Raji (cell line): Measurements from ENCODE around the gene RPE65.

Source experiments
- POLR2A ChIP-seq: IDR thresholded peaks from 2 replicates; pipeline ENCODE4 v1.6.1; 2011; ENCODE audit warnings: low read depth, low read length, control low read depth; ENCODE audit not compliant: insufficient read depth

Gene RPE65

DNA sequence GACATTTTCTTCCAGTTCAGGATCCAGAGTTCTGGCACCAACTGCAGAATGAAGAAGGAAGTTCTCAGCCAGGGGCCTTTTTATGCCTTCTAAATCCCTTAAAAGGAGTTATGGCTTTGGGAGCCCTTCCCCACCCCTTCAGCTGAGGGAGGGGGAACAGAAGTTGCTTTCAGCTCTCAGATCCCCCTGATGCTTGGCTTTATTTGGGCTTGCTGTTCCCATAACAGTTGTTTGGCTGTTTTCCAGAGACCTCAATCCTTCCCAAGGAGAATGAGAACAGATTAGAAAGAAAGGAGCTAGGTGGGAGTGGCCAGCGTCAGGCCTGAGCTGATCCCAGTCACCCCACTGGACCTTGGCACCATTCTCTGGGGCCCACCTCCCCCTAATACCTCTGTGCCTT is at the start of gene RPE65:
Gene RPE65 (minus strand): TSS at position 54 of the 400 bp plus-strand sequence. CDS start 49 bp downstream, at position 5.
- no peak for TF ChIP-seq POLR2A

GRCh38 chr1:68497358-68497698 is 47.6 kb upstream of the RPE65 start:
- TF ChIP-seq POLR2A = no peak

GRCh38 chr1:68496680-68497357 is 47.1 kb upstream of the RPE65 start, which contains the start of gene DEPDC1:
Gene DEPDC1, minus strand, starts transcription at chr1:68497082. Its CDS starts 83 bp downstream, at chr1:68496999.
- peak; percentile 88 for TF ChIP-seq POLR2A

DNA sequence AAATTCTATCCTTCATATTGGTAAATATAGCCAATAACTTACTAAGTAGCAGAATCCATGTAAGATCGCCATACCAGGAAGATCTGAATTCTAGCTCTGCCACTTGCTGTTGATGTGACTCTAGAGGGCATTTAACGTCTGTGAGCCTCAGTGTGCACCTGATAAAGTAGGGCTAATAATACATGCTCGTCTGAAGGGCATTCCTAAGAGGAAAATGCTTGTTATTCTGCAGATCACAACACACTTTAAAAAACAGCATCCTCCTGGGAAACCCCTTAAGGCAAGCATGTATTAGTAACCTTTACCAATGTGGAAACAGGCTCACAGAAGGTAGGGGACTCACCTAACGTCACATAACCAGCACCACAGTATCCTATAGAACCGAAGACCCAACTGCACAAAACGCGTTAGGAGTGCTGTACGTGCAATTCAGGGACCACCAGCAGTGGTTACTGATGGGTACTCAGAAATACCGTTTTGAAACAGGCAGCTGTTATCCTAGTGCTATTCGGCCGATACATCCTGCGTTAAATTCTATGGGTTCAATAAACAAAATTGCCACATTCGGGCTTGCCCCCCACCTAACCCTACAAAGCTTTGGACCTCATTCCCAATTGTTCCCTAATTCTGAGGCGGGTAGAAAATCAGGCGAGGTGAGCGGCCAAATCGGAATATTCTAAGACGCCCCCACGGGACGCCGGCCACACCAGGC is 46.4 kb upstream of the RPE65 start:
- no peak for TF ChIP-seq POLR2A

DNA sequence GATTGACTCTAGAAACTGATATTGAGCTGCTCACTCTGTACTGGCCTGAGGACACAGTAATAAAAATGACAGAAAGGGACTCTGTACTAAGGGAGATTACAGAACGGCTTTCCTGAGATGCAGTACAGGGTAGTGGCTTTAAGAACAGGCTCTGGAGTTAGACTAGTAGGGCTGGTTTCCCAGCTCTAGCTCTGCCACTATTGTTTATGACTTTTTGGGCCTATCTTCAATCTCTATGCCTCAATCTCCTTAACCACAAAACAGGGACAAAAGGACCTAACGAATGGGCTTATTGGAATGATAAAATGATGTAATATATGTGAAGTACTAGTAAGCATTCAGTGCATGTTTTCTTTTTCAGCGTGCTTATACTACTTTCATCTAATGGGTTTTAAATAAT is 45.8 kb upstream of the RPE65 start:
- TF ChIP-seq POLR2A = no peak

GRCh38 chr1:68493193-68493592 is 43.4 kb upstream of the RPE65 start:
- TF ChIP-seq POLR2A = no peak

GRCh38 chr1:68490046-68490651 is 40.4 kb upstream of the RPE65 start:
- TF ChIP-seq POLR2A = no peak

DNA sequence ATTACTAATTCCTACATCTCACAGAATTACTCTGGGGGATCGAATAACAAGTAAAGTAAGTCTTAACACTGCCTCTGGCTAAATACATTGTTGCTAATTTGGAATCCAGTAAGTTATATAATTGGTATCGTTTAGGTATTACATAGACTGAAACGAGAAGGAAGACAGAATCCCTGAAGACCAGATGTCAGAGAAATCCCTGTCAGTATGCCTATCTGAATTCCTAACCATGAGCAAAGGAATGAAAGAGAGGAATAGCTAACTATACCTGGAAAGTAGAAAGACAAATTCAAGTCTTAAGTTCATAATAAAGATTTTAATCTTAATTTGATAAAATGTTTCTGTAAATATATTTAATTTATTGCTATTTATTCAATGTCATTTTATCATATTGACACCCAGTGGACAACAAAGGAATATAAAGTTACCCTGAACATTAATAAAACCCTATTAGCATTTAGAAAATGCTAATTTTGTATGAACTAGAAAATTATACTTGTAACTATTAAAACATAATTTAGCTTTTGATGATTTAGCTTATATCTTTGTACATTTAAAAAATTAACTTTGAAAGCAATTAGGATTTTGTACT is 35.8 kb upstream of the RPE65 start:
- no peak for TF ChIP-seq POLR2A

GRCh38 chr1:68484618-68485017 is 34.9 kb upstream of the RPE65 start:
- TF ChIP-seq POLR2A = no peak

DNA sequence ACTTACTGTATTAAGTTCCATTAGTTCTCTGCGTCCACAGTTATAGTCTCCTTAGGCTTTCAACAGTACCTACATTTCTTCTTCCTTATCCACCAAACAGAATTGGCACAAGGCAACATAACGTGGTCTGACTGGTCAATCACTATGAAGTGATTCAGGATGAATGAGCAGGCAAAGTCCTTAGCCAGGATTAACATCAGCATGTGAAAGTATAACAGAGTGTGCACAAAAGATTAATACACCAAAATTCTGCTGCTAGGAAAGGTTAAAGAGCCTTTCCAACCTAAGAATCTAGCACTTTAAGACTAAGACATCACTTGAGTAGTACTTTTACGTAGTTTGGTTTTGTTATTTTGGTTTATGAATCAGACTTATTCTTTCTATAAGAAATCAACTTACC is 31.3 kb upstream of the RPE65 start:
- no peak for TF ChIP-seq POLR2A

- no peak for TF ChIP-seq POLR2A
Measured at GRCh38 chr1:68479501-68479900, 29.7 kb upstream of the RPE65 start.

DNA sequence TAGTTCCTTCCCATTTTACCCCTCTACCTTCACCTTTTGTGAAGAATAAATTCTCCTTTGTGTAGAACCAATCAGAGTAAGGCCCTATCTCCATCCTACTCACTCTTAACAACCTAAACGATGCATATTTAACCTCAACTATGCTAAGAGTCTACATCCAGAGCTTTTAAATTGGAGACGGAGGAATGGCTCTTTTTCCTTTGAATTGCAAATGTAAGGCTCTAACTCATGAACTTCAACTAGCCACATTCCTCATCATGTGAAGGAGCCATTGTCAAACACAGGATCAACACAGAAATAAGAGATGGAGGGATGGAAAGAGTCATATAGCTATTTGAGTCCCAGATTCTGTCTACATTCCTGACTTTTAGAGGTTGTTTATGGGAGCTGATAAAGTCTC is 28.9 kb upstream of the RPE65 start:
- TF ChIP-seq POLR2A = no peak

GRCh38 chr1:68473060-68473459 is 23.3 kb upstream of the RPE65 start:
- TF ChIP-seq POLR2A = no peak

DNA sequence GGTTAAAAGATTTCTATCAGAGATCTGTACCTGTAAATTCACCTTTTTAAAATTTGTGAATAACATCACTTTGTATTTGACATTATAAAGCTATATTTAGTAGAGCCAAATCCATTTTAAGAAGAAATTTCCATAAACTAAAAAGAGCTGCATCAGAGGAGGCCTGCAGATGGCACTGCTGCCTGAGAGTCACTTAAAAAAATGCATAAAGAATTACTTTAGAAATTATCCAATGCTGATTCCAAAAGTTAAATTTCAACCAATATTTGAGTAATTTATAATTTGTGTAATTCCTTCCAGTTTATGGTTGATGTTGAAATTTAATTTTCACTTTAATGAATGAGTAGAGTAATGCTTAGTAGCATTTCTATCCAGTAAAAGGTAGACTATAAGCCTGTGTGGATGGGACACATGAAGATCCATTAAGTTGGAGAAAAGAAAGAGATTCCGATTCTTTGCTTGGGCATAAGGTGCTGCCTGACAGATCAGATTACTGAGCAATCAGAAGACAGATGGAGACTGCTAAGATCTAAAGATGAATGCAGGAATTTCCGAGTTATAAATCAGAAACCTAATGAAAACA is 20.7 kb upstream of the RPE65 start:
- no peak for TF ChIP-seq POLR2A

GRCh38 chr1:68464891-68465290 is 15.1 kb upstream of the RPE65 start:
- no peak for TF ChIP-seq POLR2A
